Lower lobe of right lung (tissue), 2 donors: Measurements from ENCODE around the gene NAALADL2. TPM values are rescaled to one million over a fixed set of nuclear protein-coding genes. Genes with fewer than 3 reads are reported as not detected.

Experiments used
- ATAC-seq, 2 donors: fragments of 200-7000 bp; cut with Tn5 transposase; one replicate each; pipeline ENCODE4 v1.9.1; 2020 to 2022; ENCODE audit warnings: mild to moderate bottlenecking in 2 of 2, moderate library complexity in 2 of 2
- DNase-seq: peaks from one replicate; pipeline ENCODE4 v3.0.0-alpha.2; 2020
- H3K27ac ChIP-seq: fragments of 200-600 bp; one replicate; pipeline ENCODE4 v1.8.0; 2022
- H3K27me3 ChIP-seq: fragments of 200-600 bp; one replicate; pipeline ENCODE4 v1.8.0; 2022; ENCODE audit warnings: low read depth
- H3K36me3 ChIP-seq: fragments of 200-600 bp; one replicate; pipeline ENCODE4 v1.8.0; 2022; ENCODE audit warnings: mild to moderate bottlenecking
- H3K4me1 ChIP-seq: fragments of 200-600 bp; one replicate; pipeline ENCODE4 v1.8.0; 2022
- H3K4me3 ChIP-seq: fragments of 200-600 bp; one replicate; pipeline ENCODE4 v1.8.0; 2022; ENCODE audit warnings: mild to moderate bottlenecking
- H3K9me3 ChIP-seq: fragments of 200-600 bp; one replicate; pipeline ENCODE4 v1.8.0; 2022
- CTCF ChIP-seq: fragments of 200-600 bp; IDR thresholded peaks from one replicate; pipeline ENCODE4 v1.8.0; 2022; ENCODE audit warnings: antibody characterized with exemption, mild to moderate bottlenecking
- intact Hi-C: fragments of 100-400 bp; cut with DNase I; formaldehyde crosslinking; loops from one replicate; pipeline ENCODE4 v1.11.0; 2022
- total RNA-seq: library from RNA; stranded (reverse); fragmentation: NEBNext Ultra II Directional; extraction: Animal tissue kit (Norgen Biotek cat#: 25700); gene quantifications from one replicate; pipeline ENCODE4 v1.2.1, GENCODE V29; 2021
- donor health status: DM: no; HTN: yes; CAD: no; lungs with severe emphysema.

NAALADL2 gene
- total RNA-seq, 1 donor from 2014 or later: 9.8 TPM

- ATAC-seq (no peak), DNase-seq (no peak)
- intact Hi-C loops: no loop called here
- no peaks in the 10 kb centered on the region for H3K9me3 ChIP-seq
- H3K4me3 ChIP-seq: no peak overlapping the region
- no peaks in the 10 kb centered on the region for H3K36me3 ChIP-seq
- no peak for TF ChIP-seq CTCF
- H3K4me1 ChIP-seq: no peaks in the 10 kb centered on the region
- H3K27me3 ChIP-seq: no peaks in the 10 kb centered on the region
- H3K27ac ChIP-seq: no peak overlapping the region
These were observed 438.1 kb downstream of the NAALADL2 start for GRCh38 chr3:175297216-175297615.

- H3K4me1 ChIP-seq: no peaks in the 10 kb centered on the region
These were observed 442.6 kb downstream of the NAALADL2 start for GRCh38 chr3:175301741-175302140.

GRCh38 chr3:175304404-175304803 is 445.3 kb downstream of the NAALADL2 start:
- H3K27ac ChIP-seq: no peak overlapping the region
- no peaks in the 10 kb centered on the region for H3K27me3 ChIP-seq
- no peaks in the 10 kb centered on the region for H3K4me1 ChIP-seq
- intact Hi-C loops: no loop called here
- no peak for ATAC-seq
- no peak for DNase-seq
- no peaks in the 10 kb centered on the region for H3K36me3 ChIP-seq
- TF ChIP-seq CTCF: no peak
- no peaks in the 10 kb centered on the region for H3K9me3 ChIP-seq
- H3K4me3 ChIP-seq: no peak overlapping the region

More at GRCh38 chr3:175301741-175302140, 442.6 kb downstream of the NAALADL2 start:
- intact Hi-C loops: no loop called here
- TF ChIP-seq CTCF: no peak
- H3K36me3 ChIP-seq: no peaks in the 10 kb centered on the region
- no peaks in the 10 kb centered on the region for H3K27me3 ChIP-seq
- no peak for DNase-seq
- ATAC-seq: no peak
- H3K9me3 ChIP-seq: no peaks in the 10 kb centered on the region
- H3K4me3 ChIP-seq: no peak overlapping the region
- H3K27ac ChIP-seq: no peak overlapping the region

- intact Hi-C loops: no loop called here
- Histone ChIP-seq H3K27me3 (no peaks in the 10 kb centered on the region), H3K4me1 (no peaks in the 10 kb centered on the region), H3K36me3 (no peaks in the 10 kb centered on the region), H3K9me3 (no peaks in the 10 kb centered on the region), H3K27ac (no peak overlapping the region), H3K4me3 (no peak overlapping the region)
- no peak for TF ChIP-seq CTCF
- ATAC-seq (no peak), DNase-seq (no peak)
These were observed 448.5 kb downstream of the NAALADL2 start for GRCh38 chr3:175307642-175308041.

- intact Hi-C loops: no loop called here
- H3K9me3 ChIP-seq: no peaks in the 10 kb centered on the region
- no peaks in the 10 kb centered on the region for H3K27me3 ChIP-seq
- no peak overlapping the region for H3K27ac ChIP-seq
- no peak for TF ChIP-seq CTCF
- no peak overlapping the region for H3K4me3 ChIP-seq
- DNase-seq (no peak), ATAC-seq (no peak)
- H3K36me3 ChIP-seq: no peaks in the 10 kb centered on the region
- no peaks in the 10 kb centered on the region for H3K4me1 ChIP-seq
These were observed 449.0 kb downstream of the NAALADL2 start for GRCh38 chr3:175308097-175308496.

- intact Hi-C loops: no loop called here
- Histone ChIP-seq H3K9me3 (no peaks in the 10 kb centered on the region), H3K27ac (no peak overlapping the region), H3K36me3 (no peaks in the 10 kb centered on the region), H3K27me3 (no peaks in the 10 kb centered on the region), H3K4me1 (no peaks in the 10 kb centered on the region), H3K4me3 (no peak overlapping the region)
- no peak for ATAC-seq
- no peak for TF ChIP-seq CTCF
- no peak for DNase-seq
These were observed 450.9 kb downstream of the NAALADL2 start for GRCh38 chr3:175310046-175310445.
